Fibroblast of skin of abdomen (primary cell): ENCODE results near the gene CHST9.
"Not testable (repeated sequence)": the region's sequence is repeated elsewhere in the genome, so short reads cannot be mapped to it uniquely, and the experiment has no call there.

ENCODE experiments used
- DNase-seq: peaks from one replicate; pipeline ENCODE4 v3.0.0-alpha.2; 2013

CHST9 gene

DNA sequence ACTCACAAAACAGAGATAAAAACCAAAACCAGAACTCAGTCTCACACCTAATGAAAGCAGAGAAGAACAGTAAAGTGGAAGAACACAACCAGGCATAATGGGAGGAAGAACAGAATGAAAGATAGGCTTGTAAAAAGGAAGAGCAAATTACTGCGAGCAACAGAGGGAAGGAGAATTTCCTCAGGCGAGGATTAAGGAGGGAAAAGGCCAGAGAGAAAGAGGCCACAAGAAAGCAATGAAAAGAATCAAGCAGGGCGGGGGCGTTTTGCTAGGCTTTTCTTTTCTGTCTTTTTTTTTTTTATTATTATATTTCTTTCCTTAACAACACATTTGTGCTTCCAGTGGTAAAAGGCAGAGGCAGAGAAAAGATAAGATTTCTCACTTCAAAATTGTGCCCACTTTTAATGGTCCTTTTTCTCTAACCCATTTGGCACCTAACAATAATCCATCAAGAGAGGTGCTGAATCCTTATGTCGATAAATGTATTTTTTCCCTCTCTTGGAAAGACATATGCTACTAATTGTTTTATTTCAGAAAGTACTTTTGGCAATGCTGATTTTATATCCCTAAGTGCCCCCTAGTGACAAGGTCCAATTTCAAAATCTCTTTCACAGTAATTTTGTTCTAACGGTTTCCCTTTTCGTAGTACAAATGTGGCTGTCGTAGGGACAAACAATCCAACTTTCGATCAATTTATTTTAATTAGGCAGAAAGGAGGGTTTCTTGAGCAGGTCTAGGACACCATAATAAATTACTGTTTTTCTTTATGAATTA is 180.9 kb downstream of the CHST9 start:
- DNase-seq, result peak; percentile 1

DNA sequence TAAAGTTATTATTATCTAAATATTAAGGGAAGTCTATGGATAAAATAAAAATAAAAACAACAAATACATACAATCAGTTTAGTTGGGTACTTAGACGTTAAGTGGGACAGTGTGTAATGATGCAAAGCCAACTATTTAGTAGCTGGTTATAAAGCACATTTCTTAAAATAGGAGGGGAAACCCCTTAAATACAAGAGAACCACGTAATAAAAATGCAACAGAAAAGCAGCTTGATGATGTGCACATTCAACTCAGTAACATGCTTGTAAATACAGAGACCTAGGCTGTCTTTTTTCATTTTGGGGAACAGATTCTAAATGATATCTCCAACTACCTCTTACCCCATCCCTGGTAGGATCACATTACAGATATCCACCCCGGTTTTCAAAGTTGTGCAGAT is 185.3 kb downstream of the CHST9 start:
- DNase-seq, result no peak

DNA sequence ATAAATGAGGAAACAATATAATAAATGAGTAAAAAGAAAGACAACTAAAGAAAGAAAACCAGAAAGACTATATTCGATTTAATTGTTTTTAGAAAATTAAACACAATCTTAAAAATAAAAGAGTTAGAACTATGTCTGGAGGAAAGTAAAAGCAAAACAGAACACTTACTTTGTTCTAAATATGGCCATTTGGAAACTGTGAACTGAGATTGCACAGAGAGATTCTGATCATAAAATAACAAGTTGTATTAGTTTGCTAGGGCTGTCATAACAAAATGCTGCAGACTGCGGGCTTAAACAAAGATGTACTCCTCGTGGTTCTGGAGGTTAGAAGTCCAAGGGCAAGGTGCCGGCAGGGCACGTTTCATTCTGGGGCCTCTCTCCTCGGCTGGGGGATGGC is 191.5 kb downstream of the CHST9 start:
- no peak for DNase-seq

DNA sequence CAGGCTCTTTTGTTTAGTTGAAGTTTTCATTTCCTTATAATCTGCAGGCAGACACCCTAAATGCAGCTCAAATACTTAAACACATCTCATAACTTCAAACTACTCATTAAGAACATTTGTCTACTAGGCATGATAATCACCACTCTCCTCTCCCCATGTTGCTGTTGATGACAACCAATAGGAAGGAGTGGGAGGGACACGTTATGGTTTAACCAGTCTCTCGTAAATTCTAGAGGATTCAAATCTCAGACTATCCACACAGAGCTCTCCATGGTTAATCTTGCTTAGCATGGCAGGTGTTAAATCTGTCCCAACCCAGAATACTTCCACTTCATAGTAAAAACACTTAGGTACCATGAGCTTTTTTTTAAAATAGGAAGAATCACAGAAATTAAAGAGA is 192.2 kb downstream of the CHST9 start:
- no peak for DNase-seq

DNA sequence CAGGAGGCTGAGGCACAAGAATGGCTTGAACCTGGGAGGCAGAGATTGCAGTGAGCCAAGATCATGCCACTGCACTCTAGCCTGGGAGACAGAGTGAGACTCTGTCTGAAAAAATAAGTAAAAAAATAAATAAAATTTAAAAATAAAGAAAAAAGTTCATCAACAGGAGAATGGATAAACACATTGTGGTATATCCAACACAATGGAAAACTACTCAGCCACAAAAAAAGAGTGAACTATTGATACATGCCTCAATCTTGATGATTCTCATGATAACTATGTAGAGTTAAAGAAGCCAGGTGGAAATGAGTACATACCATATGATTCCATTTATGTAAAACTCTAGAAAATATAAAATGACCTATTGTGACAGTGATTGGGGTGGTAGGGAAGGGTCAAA is 195.3 kb downstream of the CHST9 start:
- no peak for DNase-seq

GRCh38 chr18:26981360-26982082 is 203.6 kb downstream of the CHST9 start:
- no peak for DNase-seq

DNA sequence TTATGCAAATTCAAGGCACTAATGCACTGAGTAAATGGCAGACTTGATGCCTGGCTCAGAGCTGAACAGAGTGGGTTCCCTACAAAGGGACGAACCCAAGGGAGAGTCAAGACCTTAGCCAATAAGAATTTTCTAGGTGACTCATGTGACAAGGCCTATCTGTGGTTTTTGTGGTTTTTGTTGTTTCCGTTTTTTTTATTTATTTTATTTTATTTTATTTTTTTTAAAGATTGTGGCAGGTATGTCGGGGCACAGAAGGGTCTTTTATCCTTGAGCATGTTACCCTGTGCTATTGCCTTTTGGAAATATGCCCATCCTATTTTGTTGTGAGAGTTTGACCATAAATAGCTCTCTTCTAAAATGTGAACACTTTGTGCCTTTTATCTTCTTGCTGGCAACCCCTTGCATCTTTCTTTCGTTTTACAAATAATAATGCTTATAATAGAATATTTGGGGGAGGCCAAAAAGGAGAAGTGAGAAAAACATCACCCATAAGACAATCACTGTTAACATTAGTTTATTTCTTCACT is 206.2 kb downstream of the CHST9 start:
- DNase-seq, result no peak

DNA sequence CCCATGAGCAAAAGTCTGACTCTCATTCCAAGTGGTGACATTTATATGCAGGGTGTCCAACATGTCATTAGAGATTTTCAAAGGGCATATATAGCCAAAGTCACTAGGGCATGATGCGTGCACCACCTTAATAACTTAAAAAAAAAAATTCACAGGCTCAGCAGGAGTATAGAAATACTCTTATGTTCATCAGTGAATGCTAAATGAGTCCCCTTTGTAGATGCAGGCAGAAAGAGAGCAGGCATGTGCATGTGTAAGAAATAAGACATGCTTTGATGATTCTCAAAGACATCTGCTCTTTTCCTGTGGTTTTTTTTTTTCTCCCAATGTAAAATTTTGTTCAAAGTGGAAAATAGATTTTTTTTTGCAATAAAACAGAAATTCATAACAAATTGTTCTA is 207.3 kb downstream of the CHST9 start:
- no peak for DNase-seq

DNA sequence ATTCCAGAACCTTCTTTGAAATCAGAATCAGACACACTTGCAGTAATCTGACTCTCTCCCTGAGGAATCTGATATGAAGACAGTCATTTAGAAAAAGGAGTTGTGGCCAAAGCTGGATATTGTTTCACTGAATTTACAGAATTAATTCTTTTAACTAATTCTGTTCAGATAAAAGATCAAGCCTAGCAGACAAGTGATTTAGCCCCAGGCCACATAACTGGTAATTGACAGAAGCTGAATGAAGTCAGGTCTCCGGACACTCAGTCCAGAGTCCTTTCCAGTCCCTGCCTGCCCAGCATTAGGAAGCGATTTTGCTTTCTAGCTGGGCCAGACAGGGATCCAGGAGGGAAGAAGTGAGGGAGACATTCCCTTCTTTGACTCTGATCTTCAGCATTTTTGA is 208.9 kb downstream of the CHST9 start:
- no peak for DNase-seq

GRCh38 chr18:26972549-26972948 is 212.6 kb downstream of the CHST9 start:
- not testable (repeated sequence) for DNase-seq

DNA sequence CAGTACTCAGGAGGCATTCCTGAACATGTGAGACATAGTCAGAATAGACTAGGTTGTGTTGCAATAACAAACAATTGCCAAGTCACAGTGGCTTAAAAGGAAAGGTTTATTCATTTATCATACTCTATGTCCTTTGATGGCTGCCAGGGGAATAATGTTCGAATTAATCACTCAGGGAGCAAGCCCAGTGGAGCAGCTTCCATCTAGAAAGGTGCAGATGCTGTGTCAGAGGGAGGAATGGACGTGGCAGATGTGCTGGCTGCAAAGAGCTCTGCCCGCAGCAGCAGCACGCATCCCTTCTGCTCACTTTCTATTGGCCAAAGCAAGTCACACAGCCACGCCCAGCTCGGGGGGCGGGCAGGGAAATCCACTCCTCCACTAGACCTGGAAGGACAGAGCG is 213.7 kb downstream of the CHST9 start:
- DNase-seq, result no peak

DNA sequence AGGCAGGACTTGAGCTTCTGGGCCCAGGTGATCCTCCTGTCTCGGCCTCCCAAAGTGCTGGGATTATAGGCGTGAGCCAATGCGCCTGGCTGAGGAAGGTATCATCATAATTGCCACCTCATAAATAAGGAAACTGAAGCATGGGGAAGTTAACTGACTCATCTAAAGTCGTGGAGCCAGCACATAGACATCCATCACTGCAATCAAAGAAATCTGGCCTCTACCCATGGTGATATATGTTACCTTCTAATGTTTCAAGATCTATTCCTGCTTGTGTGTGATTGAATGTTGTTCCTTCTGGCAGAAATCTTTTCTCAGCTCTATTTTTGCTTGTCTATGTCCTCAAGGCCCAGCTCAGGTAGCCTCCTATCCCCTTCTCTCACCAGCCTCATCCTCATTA is 214.5 kb downstream of the CHST9 start:
- DNase-seq, result no peak

DNA sequence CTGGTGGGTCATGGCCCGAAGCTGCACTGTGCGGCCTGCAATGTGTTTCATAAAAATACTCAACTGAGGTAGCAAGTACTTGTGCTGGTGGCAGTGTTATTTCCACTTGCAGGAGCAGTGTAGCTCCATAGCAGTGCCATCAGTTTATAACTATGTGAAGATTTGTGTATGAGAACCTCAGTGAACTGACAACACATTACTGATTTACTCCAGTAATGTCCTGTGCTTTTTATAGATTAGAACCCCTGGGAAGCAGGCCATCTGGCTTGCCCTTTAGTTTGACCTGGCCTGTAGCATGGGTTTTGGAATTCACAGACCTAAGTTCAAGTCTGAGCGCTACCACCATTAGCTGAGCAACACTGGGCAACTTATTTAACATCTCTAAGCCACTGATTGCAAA is 219.9 kb downstream of the CHST9 start:
- no peak for DNase-seq

GRCh38 chr18:26963292-26963691 is 221.8 kb downstream of the CHST9 start:
- DNase-seq, result no peak

GRCh38 chr18:26961839-26962238 is 223.3 kb downstream of the CHST9 start:
- no peak for DNase-seq

- DNase-seq, result no peak
These were observed 224.2 kb downstream of the CHST9 start for GRCh38 chr18:26960911-26961310.

- DNase-seq, result no peak
These were observed 228.2 kb downstream of the CHST9 start for GRCh38 chr18:26956863-26957262.

DNA sequence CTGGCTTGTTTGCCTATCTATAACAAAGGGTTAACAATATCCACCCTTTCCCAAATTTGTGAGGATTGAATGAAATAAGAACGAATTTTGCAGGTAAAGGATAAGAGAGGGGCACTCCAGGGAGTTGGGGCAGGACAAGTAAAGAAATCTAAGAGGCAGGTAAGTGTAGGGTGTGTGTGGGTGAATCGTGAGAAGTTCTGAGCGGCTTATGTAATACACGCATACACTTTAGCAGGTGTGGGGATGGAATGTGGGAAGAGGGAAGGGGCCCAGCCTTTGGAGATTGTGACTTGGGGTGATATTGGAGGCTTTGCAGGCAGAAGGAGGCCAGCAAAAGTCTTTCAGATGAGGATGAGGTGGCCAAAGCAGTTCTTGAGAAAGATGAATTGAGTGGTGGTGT is 236.4 kb downstream of the CHST9 start:
- DNase-seq, result no peak

DNA sequence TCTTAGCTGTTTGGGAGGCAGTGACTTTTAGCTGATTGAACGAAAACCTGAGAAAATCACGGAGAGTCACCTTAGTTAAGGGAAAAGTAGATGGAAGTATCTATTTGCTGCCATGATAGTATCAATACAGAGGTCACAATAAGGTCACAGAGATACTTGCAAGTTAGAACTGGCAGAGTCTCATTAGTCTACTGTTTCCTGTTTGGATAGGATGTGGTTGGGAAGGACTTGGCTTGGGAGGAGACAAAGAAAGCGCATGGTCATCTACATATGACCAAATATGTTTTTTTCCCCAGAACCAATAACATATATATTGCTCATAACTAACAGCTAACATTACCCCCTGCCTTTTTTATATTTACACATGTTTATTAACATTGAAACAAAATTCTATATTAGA is 241.2 kb downstream of the CHST9 start:
- no peak for DNase-seq

- DNase-seq, result no peak
These were observed 243.5 kb downstream of the CHST9 start for GRCh38 chr18:26941584-26941983.

GRCh38 chr18:26940744-26941398 is 244.2 kb downstream of the CHST9 start:
- DNase-seq, result no peak

GRCh38 chr18:26931659-26932058 is 253.4 kb downstream of the CHST9 start:
- no peak for DNase-seq

GRCh38 chr18:26930630-26931029 is 254.5 kb downstream of the CHST9 start:
- DNase-seq, result no peak
